ENCODE measurements around the gene GTPBP2. TPM values are rescaled to one million over a fixed set of nuclear protein-coding genes. Genes with fewer than 3 reads are reported as not detected.

The GTPBP2 gene
- total and polyA plus RNA-seq, 7 donors: 27.8 to 69.6 (median 34.6) TPM

GRCh38 chr6:43575772-43576551 is 53.1 kb downstream of the GTPBP2 start, which contains the start of the genes POLH and XPO5:
POLH (plus strand) TSS chr6:43576185; CDS start chr6:43582320, 6,135 bp downstream.
XPO5 (minus strand) TSS chr6:43576038; CDS start chr6:43575864, 174 bp downstream.
- DNase-seq: peak; percentile 94 to 97
- peak within 1 kb of the TSS; percentile 96 for H3K4me3 ChIP-seq
- TF ChIP-seq, protein P1, sequence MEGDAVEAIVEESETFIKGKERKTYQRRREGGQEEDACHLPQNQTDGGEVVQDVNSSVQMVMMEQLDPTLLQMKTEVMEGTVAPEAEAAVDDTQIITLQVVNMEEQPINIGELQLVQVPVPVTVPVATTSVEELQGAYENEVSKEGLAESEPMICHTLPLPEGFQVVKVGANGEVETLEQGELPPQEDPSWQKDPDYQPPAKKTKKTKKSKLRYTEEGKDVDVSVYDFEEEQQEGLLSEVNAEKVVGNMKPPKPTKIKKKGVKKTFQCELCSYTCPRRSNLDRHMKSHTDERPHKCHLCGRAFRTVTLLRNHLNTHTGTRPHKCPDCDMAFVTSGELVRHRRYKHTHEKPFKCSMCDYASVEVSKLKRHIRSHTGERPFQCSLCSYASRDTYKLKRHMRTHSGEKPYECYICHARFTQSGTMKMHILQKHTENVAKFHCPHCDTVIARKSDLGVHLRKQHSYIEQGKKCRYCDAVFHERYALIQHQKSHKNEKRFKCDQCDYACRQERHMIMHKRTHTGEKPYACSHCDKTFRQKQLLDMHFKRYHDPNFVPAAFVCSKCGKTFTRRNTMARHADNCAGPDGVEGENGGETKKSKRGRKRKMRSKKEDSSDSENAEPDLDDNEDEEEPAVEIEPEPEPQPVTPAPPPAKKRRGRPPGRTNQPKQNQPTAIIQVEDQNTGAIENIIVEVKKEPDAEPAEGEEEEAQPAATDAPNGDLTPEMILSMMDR (IDR thresholded peaks at IDR 0.05): peak; percentile 25
- H3K9me3 ChIP-seq: no peaks in the 10 kb centered on the region
- peaks cover 5 to 26% of the 10 kb centered on the region in 2 donors for H3K36me3 ChIP-seq (ENCODE audit: insufficient read depth in 1 of 2, low read depth in 1 of 2)
- ATAC-seq: peak; percentile 99
- H3K27ac ChIP-seq: peak within 1 kb of the TSS; percentile 83
- intact Hi-C loops (cut with DNase I): loop anchor here (5.0 to 10.0 kb wide), 2 partner anchors 51 to 121 kb away; partner anchors contain the start of genes DLK2 (in 1 of the 2) and GTPBP2 (in 1 of the 2)
- peaks cover 13% of the 10 kb centered on the region for H3K4me1 ChIP-seq
- H3K27me3 ChIP-seq (ENCODE audit: insufficient read depth in 3 of 3, low read length in 2 of 3): no peaks in the 10 kb centered on the region
- 0% methylated on average over 59 to 76 of the region's 76 CpGs for WGBS, 3 donors

GRCh38 chr6:43575105-43575771 is 53.8 kb downstream of the GTPBP2 start:
- TF ChIP-seq, protein P1 (IDR thresholded peaks at IDR 0.05): no peak
- intact Hi-C loops (cut with DNase I): loop anchor here (5.0 to 10.0 kb wide), 2 partner anchors 52 to 120 kb away; partner anchors contain the start of genes DLK2 (in 1 of the 2) and GTPBP2 (in 1 of the 2)
- no peak for DNase-seq
- H3K9me3 ChIP-seq: no peaks in the 10 kb centered on the region
- H3K36me3 ChIP-seq (ENCODE audit: insufficient read depth in 1 of 2, low read depth in 1 of 2): peaks cover 5 to 33% of the 10 kb centered on the region in 2 donors
- H3K4me1 ChIP-seq: peaks cover 13% of the 10 kb centered on the region
- H3K27me3 ChIP-seq (ENCODE audit: insufficient read depth in 3 of 3, low read length in 2 of 3): no peaks in the 10 kb centered on the region
- H3K27ac ChIP-seq: peak overlapping the region; percentile 83
- ATAC-seq: peak; percentile 1 to 55 (median 30)
- 0 to 1% (median 1%) methylated on average over 27 to 38 of the region's 38 CpGs for WGBS, 3 donors
- peak overlapping the region; percentile 96 for H3K4me3 ChIP-seq

DNA sequence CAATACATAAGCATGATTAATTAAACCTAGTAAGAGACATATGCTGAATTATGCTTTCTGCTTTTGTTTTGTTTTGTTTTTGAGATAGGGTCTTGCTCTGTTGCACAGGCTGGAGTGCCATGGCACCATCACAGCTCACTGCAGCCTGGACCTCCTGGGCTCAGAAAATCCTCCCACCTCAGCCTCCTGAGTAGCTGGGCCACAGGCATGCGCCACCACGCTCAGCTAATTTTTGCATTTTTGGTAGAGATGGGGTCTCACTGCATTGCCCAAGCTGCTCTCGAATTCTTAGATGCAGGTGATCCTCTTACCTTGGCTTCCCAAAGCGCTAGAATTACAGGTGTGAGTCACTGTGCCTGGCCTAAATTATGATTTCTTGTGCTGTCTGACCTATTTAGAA is 57.0 kb downstream of the GTPBP2 start:
- no peak overlapping the region for H3K4me3 ChIP-seq
- ATAC-seq: no peak
- H3K9me3 ChIP-seq: no peaks in the 10 kb centered on the region
- 94 to 97% (median 95%) methylated on average over 4 of the region's 4 CpGs for WGBS, 3 donors
- H3K36me3 ChIP-seq (ENCODE audit: insufficient read depth in 1 of 2, low read depth in 1 of 2): peaks cover 12 to 65% of the 10 kb centered on the region in 2 donors
- peaks cover 9% of the 10 kb centered on the region for H3K4me1 ChIP-seq
- TF ChIP-seq, protein P1 (IDR thresholded peaks at IDR 0.05): no peak
- H3K27ac ChIP-seq: no peak overlapping the region
- no peak for DNase-seq
- intact Hi-C loops (cut with DNase I): loop anchor here in 1 of 2 donors (10.0 kb wide), 1 partner anchor 117 kb away; the partner anchor contains the start of gene DLK2
- no peaks in the 10 kb centered on the region for H3K27me3 ChIP-seq (ENCODE audit: insufficient read depth in 3 of 3, low read length in 2 of 3)

DNA sequence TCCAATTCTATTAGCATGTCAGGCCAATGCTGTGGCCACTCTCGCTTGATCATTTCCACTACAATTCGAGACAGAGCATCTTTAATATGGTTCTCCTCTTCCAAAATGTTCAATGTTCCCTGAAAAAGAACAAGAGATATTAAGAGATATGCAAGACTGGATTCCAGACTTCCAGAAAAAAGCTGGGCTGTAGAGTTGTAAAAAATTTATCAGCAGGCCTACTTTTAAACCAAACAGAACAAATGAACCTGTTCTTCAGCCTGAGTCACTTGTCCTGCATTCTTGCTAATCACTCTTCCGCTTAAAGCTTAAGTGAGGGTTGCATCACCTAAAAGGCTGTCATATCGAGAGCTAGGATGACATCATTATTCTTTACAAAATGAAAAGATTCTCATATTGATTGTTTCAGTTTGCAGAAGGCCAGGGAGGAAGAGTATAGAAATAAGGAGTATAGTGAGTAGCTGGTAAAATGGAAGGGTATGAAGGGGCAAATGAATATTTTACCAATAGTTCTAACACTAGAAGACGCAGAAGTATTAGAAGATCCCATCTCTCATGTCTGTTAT is 58.1 kb downstream of the GTPBP2 start:
- WGBS, 3 donors: 85 to 94% (median 88%) methylated on average over 5 of the region's 5 CpGs
- TF ChIP-seq, protein P1 (IDR thresholded peaks at IDR 0.05): no peak
- Histone ChIP-seq H3K9me3 (no peaks in the 10 kb centered on the region), H3K36me3 (ENCODE audit: insufficient read depth in 1 of 2, low read depth in 1 of 2) (peaks cover 16 to 76% of the 10 kb centered on the region in 2 donors), H3K27me3 (ENCODE audit: insufficient read depth in 3 of 3, low read length in 2 of 3) (no peaks in the 10 kb centered on the region), H3K4me3 (no peak overlapping the region), H3K4me1 (peaks cover 7% of the 10 kb centered on the region), H3K27ac (no peak overlapping the region)
- no peak for ATAC-seq
- no peak for DNase-seq
- intact Hi-C loops (cut with DNase I): loop anchor here in 1 of 2 donors (10.0 kb wide), 1 partner anchor 116 kb away; the partner anchor contains the start of gene DLK2

Other genes with a start within 250 kb of the GTPBP2 start
- gene ABCC10, start 201.7 kb downstream of the GTPBP2 start, total RNA-seq: 10 to 100 TPM in 2 of 4 donors, 1 to 10 TPM in 2; 7.8 to 11.0 (median 9.9) TPM
- gene ABCC10, start 201.7 kb downstream of the GTPBP2 start, polyA plus RNA-seq: 1 to 10 TPM; 8.9 to 9.9 (median 8.9) TPM
- under 1 TPM in 1 of 4 donors, not detected in 3; 0.56 TPM for gene DLK2, start 173.7 kb downstream of the GTPBP2 start, total RNA-seq
- under 1 TPM; 0.04 to 0.90 (median 0.10) TPM for gene DLK2, start 173.7 kb downstream of the GTPBP2 start, polyA plus RNA-seq
- 10 to 100 TPM; 31.4 to 39.9 (median 36.3) TPM for gene TJAP1, start 151.7 kb downstream of the GTPBP2 start, total RNA-seq
- 10 to 100 TPM; 18.0 to 35.2 (median 20.8) TPM for gene TJAP1, start 151.7 kb downstream of the GTPBP2 start, polyA plus RNA-seq
- under 1 TPM in 1 of 4 donors, not detected in 3; 0.20 TPM for gene LRRC73, start 118.9 kb downstream of the GTPBP2 start, total RNA-seq
- gene LRRC73, start 118.9 kb downstream of the GTPBP2 start, polyA plus RNA-seq: under 1 TPM; 0.10 to 0.29 (median 0.26) TPM
- gene YIPF3, start 112.3 kb downstream of the GTPBP2 start, total RNA-seq: 10 to 100 TPM; 57.9 to 71.4 (median 63.0) TPM
- gene YIPF3, start 112.3 kb downstream of the GTPBP2 start, polyA plus RNA-seq: 10 to 100 TPM; 57.7 to 91.5 (median 71.8) TPM
- gene POLR1C, start 112.2 kb downstream of the GTPBP2 start, total RNA-seq: 10 to 100 TPM; 17.5 to 27.8 (median 24.1) TPM
- 10 to 100 TPM; 23.4 to 64.5 (median 43.2) TPM for gene POLR1C, start 112.2 kb downstream of the GTPBP2 start, polyA plus RNA-seq
- 10 to 100 TPM; 17.5 to 40.1 (median 20.1) TPM for gene XPO5, start 53.2 kb downstream of the GTPBP2 start, total RNA-seq
- gene XPO5, start 53.2 kb downstream of the GTPBP2 start, polyA plus RNA-seq: 10 to 100 TPM; 12.3 to 21.7 (median 12.8) TPM
- gene POLH, start 53.1 kb downstream of the GTPBP2 start, total RNA-seq: 1 to 10 TPM; 3.6 to 6.4 (median 5.5) TPM
- 1 to 10 TPM; 1.7 to 6.8 (median 1.9) TPM for gene POLH, start 53.1 kb downstream of the GTPBP2 start, polyA plus RNA-seq
- 10 to 100 TPM; 17.0 to 36.6 (median 26.1) TPM for gene MAD2L1BP, start 6.6 kb upstream of the GTPBP2 start, total RNA-seq
- 10 to 100 TPM; 30.5 to 43.1 (median 31.6) TPM for gene MAD2L1BP, start 6.6 kb upstream of the GTPBP2 start, polyA plus RNA-seq
- under 1 TPM in 1 of 4 donors, not detected in 3; 0.11 TPM for gene RSPH9, start 15.8 kb upstream of the GTPBP2 start, total RNA-seq
- under 1 TPM; 0.36 to 0.59 (median 0.51) TPM for gene RSPH9, start 15.8 kb upstream of the GTPBP2 start, polyA plus RNA-seq
- 100 to 1,000 TPM in 2 of 4 donors, 10 to 100 TPM in 2; 64.1 to 152 (median 103) TPM for gene MRPS18A, start 58.5 kb upstream of the GTPBP2 start, total RNA-seq
- 100 to 1,000 TPM; 106 to 151 (median 148) TPM for gene MRPS18A, start 58.5 kb upstream of the GTPBP2 start, polyA plus RNA-seq
- 100 to 1,000 TPM; 132 to 345 (median 208) TPM for gene VEGFA, start 140.9 kb upstream of the GTPBP2 start, total RNA-seq
- 100 to 1,000 TPM in 1 of 3 donors, 10 to 100 TPM in 2; 78.1 to 125 (median 88.3) TPM for gene VEGFA, start 140.9 kb upstream of the GTPBP2 start, polyA plus RNA-seq

Measured in psoas muscle (tissue), 8 donors.